SK-N-SH (cell line): ENCODE results near the gene DDX24. TPM values are rescaled to one million over a fixed set of nuclear protein-coding genes. Genes with fewer than 3 reads are reported as not detected.

Source experiments
- CTCF ChIA-PET: fragments of 300-600, 350-600 bp; formaldehyde crosslinking; extraction: SDS; loops from one replicate; lab custom pipeline; 2021; lab: Yijun Ruan, JAX
- POLR2A ChIA-PET: fragments of 350-600 bp; sonication (Branson Sonifier 250); formaldehyde crosslinking; extraction: SDS; loops from one replicate; lab custom pipeline; 2020; ENCODE audit warnings: antibody characterized with exemption, inconsistent platforms; lab: Yijun Ruan, JAX
- DNase-seq: peaks from one replicate; pipeline ENCODE4 v3.0.0; 2012
- H2AFZ ChIP-seq: fragments of 200-600 bp; sonication (generic); 2 replicates; pipeline ENCODE4 v1.8.1; 2016; ENCODE audit warnings: antibody characterized with exemption, mild to moderate bottlenecking, low read depth
- H3F3A ChIP-seq: fragments of 200-600 bp; sonication (generic); replicated peaks from 2 replicates; pipeline ENCODE3; 2016; ENCODE audit warnings: antibody characterized with exemption, mild to moderate bottlenecking; ENCODE audit not compliant: insufficient read depth
- H3K27ac ChIP-seq, 2 experiments: fragments of 200-500 bp in 1 of 2; fragments of 200-600 bp in 1 of 2; sonication (Bioruptor generic) in 1 of 2; sonication (generic), shearing (Covaris generic) in 1 of 2; 2 replicates each; pipeline versions ENCODE4 v1.5.1 to v1.6.1; 2014 to 2016; ENCODE audit warnings: low read depth in 2 of 2, inconsistent platforms in 1 of 2, low read length in 1 of 2, mild to moderate bottlenecking in 1 of 2, mixed read lengths in 1 of 2
- H3K27me3 ChIP-seq: fragments of 200-600 bp; sonication (generic), shearing (Covaris generic); 2 replicates; pipeline ENCODE4 v1.6.1; 2016; ENCODE audit warnings: mixed run types; ENCODE audit not compliant: insufficient read depth
- H3K36me3 ChIP-seq, 2 experiments: fragments of 200-500 bp in 1 of 2; fragments of 200-600 bp in 1 of 2; sonication (Bioruptor generic) in 1 of 2; sonication (generic) in 1 of 2; replicated peaks in 1 of 2; 2 replicates each; pipeline versions ENCODE3 to v1.5.1; 2014 to 2016; ENCODE audit warnings: low read length in 1 of 2, mild to moderate bottlenecking in 1 of 2; ENCODE audit not compliant: insufficient read depth in 2 of 2, control insufficient read depth in 1 of 2
- H3K4me1 ChIP-seq, 2 experiments: fragments of 200-500 bp in 1 of 2; fragments of 200-600 bp in 1 of 2; sonication (Bioruptor generic) in 1 of 2; sonication (generic), shearing (Covaris generic) in 1 of 2; 2 replicates each; pipeline versions ENCODE4 v1.5.1 to v1.6.1; 2014 to 2016; ENCODE audit warnings: low read depth in 1 of 2, low read length in 1 of 2, mixed run types in 1 of 2; ENCODE audit not compliant: insufficient read depth in 2 of 2, control insufficient read depth in 1 of 2
- H3K4me2 ChIP-seq: fragments of 200-600 bp; sonication (generic), shearing (Covaris generic); 2 replicates; pipeline ENCODE4 v1.6.1; 2017; ENCODE audit warnings: mixed run types
- H3K4me3 ChIP-seq, 2 experiments: fragments of 200-500 bp in 1 of 2; fragments of 200-600 bp in 1 of 2; sonication (Bioruptor generic) in 1 of 2; sonication (generic), shearing (Covaris generic) in 1 of 2; 2 replicates each; pipeline versions ENCODE4 v1.5.1 to v1.8.1; 2014 to 2016; ENCODE audit warnings: low read depth in 2 of 2, inconsistent platforms in 1 of 2, low read length in 1 of 2, mild to moderate bottlenecking in 1 of 2, mixed read lengths in 1 of 2, moderate library complexity in 1 of 2
- H3K79me2 ChIP-seq: fragments of 200-600 bp; sonication (generic); 2 replicates; pipeline ENCODE4 v1.8.1; 2017; ENCODE audit warnings: mild to moderate bottlenecking; ENCODE audit not compliant: insufficient read depth
- H3K9ac ChIP-seq: fragments of 200-600 bp; sonication (generic); 2 replicates; pipeline ENCODE4 v1.6.1; 2017; ENCODE audit warnings: mixed run types
- H3K9me2 ChIP-seq: fragments of 200-600 bp; sonication (generic); 2 replicates; pipeline ENCODE4 v1.6.1; 2017; ENCODE audit warnings: mixed run types
- H3K9me3 ChIP-seq: fragments of 200-600 bp; sonication (generic); 2 replicates; pipeline ENCODE4 v1.6.1; 2017; ENCODE audit warnings: mixed run types, mild to moderate bottlenecking, moderate library complexity
- H4K20me1 ChIP-seq: fragments of 200-600 bp; sonication (generic); 2 replicates; pipeline ENCODE4 v1.6.1; 2017; ENCODE audit warnings: mild to moderate bottlenecking, mixed run types; ENCODE audit not compliant: insufficient read depth
- CHD2 ChIP-seq: fragments of 150-350 bp; IDR thresholded peaks from 2 replicates; pipeline ENCODE4 v1.6.1; 2018; ENCODE audit warnings: low read length; ENCODE audit not compliant: partially characterized antibody
- CTCF ChIP-seq: fragments of 200-600 bp; sonication (generic); IDR thresholded peaks from 2 replicates; pipeline ENCODE4 v1.6.1; 2017; ENCODE audit warnings: antibody characterized with exemption, mild to moderate bottlenecking, moderate library complexity
- ELF1 ChIP-seq: IDR thresholded peaks from 2 replicates; pipeline ENCODE4 v1.4.0; 2012
- EP300 ChIP-seq, 2 experiments: IDR thresholded peaks; 2 replicates each; pipeline versions ENCODE4 v1.4.0 to v1.6.1; 2012; ENCODE audit warnings: borderline replicate concordance in 1 of 2, low read depth in 1 of 2, low read length in 1 of 2
- EZH2phosphoT487 ChIP-seq: fragments of 200-600 bp; sonication (generic); IDR thresholded peaks from 2 replicates; pipeline ENCODE4 v1.6.1; 2017; ENCODE audit warnings: low read depth, mixed run types, mild to moderate bottlenecking, antibody characterized with exemption, moderate library complexity, borderline replicate concordance
- FOXM1 ChIP-seq: IDR thresholded peaks from 2 replicates; pipeline ENCODE4 v1.4.0; 2012; ENCODE audit warnings: low read depth, mild to moderate bottlenecking
- GABPA ChIP-seq: IDR thresholded peaks from 2 replicates; pipeline ENCODE4 v1.4.0; 2012; ENCODE audit warnings: low read depth, mild to moderate bottlenecking
- GATA2 ChIP-seq: sonication (generic); formaldehyde crosslinking; IDR thresholded peaks from 2 replicates; pipeline ENCODE4 v1.5.0; 2020; ENCODE audit warnings: mild to moderate bottlenecking, missing genetic modification reagents
- IRF3 ChIP-seq: fragments of 150-350 bp; IDR thresholded peaks from 2 replicates; pipeline ENCODE4 v1.6.1; 2016; ENCODE audit warnings: mild to moderate bottlenecking, low read depth, low read length
- JUND ChIP-seq: IDR thresholded peaks from 2 replicates; pipeline ENCODE4 v1.4.0; 2012
- MEF2A ChIP-seq: IDR thresholded peaks from 2 replicates; pipeline ENCODE4 v1.4.0; 2012; ENCODE audit warnings: low read depth, borderline replicate concordance
- MXI1 ChIP-seq: IDR thresholded peaks from 2 replicates; pipeline ENCODE4 v1.6.1; 2012; ENCODE audit warnings: mild to moderate bottlenecking, low read depth, low read length, improper control_type of control experiment
- POLR2AphosphoS5 ChIP-seq: IDR thresholded peaks from 2 replicates; pipeline ENCODE4 v1.6.1; 2012; ENCODE audit warnings: low read depth, low read length
- RAD21 ChIP-seq: IDR thresholded peaks from 2 replicates; pipeline ENCODE4 v1.6.1; 2012; ENCODE audit warnings: mild to moderate bottlenecking, low read length
- RCOR1 ChIP-seq: fragments of 150-350 bp; IDR thresholded peaks from 2 replicates; pipeline ENCODE4 v1.6.1; 2017; ENCODE audit warnings: antibody characterized with exemption, low read length
- RXRA ChIP-seq: IDR thresholded peaks from 2 replicates; pipeline ENCODE4 v1.4.0; 2012; ENCODE audit warnings: low read depth, mild to moderate bottlenecking, borderline replicate concordance
- SMC3 ChIP-seq: IDR thresholded peaks from 2 replicates; pipeline ENCODE4 v1.6.1; 2012; ENCODE audit warnings: low read depth, low read length, improper control_type of control experiment
- TCF12 ChIP-seq: IDR thresholded peaks from 2 replicates; pipeline ENCODE4 v1.4.0; 2012
- TEAD4 ChIP-seq: IDR thresholded peaks from 2 replicates; pipeline ENCODE4 v1.4.0; 2012; ENCODE audit warnings: mild to moderate bottlenecking, borderline replicate concordance; ENCODE audit not compliant: insufficient read depth
- USF1 ChIP-seq: IDR thresholded peaks from 2 replicates; pipeline ENCODE4 v1.4.0; 2012; ENCODE audit warnings: low read depth, borderline replicate concordance
- WGBS: methylation state at CpG from one replicate; pipeline ENCODE4 v1.1.6; 2017; ENCODE audit warnings: low lambda C conversion rate; 5-methylcytosine and 5-hydroxymethylcytosine counted together
- polyA plus RNA-seq, 3 experiments: library from polyadenylated mRNA; depleted of rRNA; stranded (reverse); fragments of >200 nt; gene quantifications; 2 replicates each; pipeline ENCODE4 v1.2.3, GENCODE V29; 2012

Gene DDX24
- polyA plus RNA-seq, 1 of the 3 experiments (the other 2 are of a cell fraction) = 108 TPM

- TF ChIP-seq USF1 = no peak
Observed at GRCh38 chr14:94004015-94004414, 77.0 kb downstream of the DDX24 start (continued).

- CTCF ChIA-PET = interaction anchor here (1.1 to 11.9 kb wide), 8 partner anchors 10 to 348 kb away, joined by 3 to 219 read pairs (median 4); no protein-coding TSS in a partner anchor
Observed at GRCh38 chr14:94003397-94003796, 77.6 kb downstream of the DDX24 start.

GRCh38 chr14:94001501-94002396, 79.3 kb downstream of the DDX24 start:
- no peaks in the 10 kb centered on the region for H3K36me3 ChIP-seq
- H3K9ac ChIP-seq = no peak overlapping the region
- no peaks in the 10 kb centered on the region for H3F3A ChIP-seq
- H3K27ac ChIP-seq = no peak overlapping the region
- H3K4me1 ChIP-seq = peaks cover 0 to 5% of the 10 kb centered on the region in 2 experiments; a peak in 1 of 4 replicates
- CTCF ChIA-PET = interaction anchor here (0.6 to 11.9 kb wide), 33 partner anchors 9 to 361 kb away, joined by 3 to 219 read pairs (median 4); partner anchors contain the start of gene OTUB2
- H3K9me3 ChIP-seq = no peaks in the 10 kb centered on the region
- no peaks in the 10 kb centered on the region for H3K27me3 ChIP-seq
- H3K4me2 ChIP-seq = no peak overlapping the region
- WGBS = 50% methylated on average over 24 of the region's 26 CpGs
- peak overlapping the region in 1 of 2 experiments; percentile 22; a peak in 1 of 4 replicates for H3K4me3 ChIP-seq
- H4K20me1 ChIP-seq = no peaks in the 10 kb centered on the region
- DNase-seq = peak; percentile 86
- H3K9me2 ChIP-seq = no peaks in the 10 kb centered on the region
- POLR2A ChIA-PET = interaction anchor here (1.1 kb wide), 1 partner anchor 62 kb away, joined by 4 read pairs; no protein-coding TSS in a partner anchor
- H2AFZ ChIP-seq = no peak overlapping the region
- H3K79me2 ChIP-seq = no peaks in the 10 kb centered on the region
- TF ChIP-seq TCF12 = no peak
- no peak for TF ChIP-seq POLR2AphosphoS5
- no peak for TF ChIP-seq CHD2
- peak; percentile 94 for TF ChIP-seq CTCF
- TF ChIP-seq IRF3 = no peak
- no peak for TF ChIP-seq MEF2A
- TF ChIP-seq JUND = no peak
- no peak for TF ChIP-seq TEAD4
- TF ChIP-seq EZH2phosphoT487 = no peak
- peak; percentile 92 for TF ChIP-seq SMC3
- TF ChIP-seq MXI1 = no peak
- TF ChIP-seq GATA2 (CRISPR knock-in tag) = no peak
- no peak for TF ChIP-seq FOXM1
- no peak for TF ChIP-seq GABPA
- TF ChIP-seq ELF1 = no peak
- TF ChIP-seq EP300 (IDR thresholded peaks at IDR 0.05; ENCODE audit: borderline replicate concordance in 1 of 2, low read depth in 1 of 2, low read length in 1 of 2) = no peak
- 0 out of 2 replicates have a peak, but pooled peaks have one; percentile 27 for TF ChIP-seq RCOR1
- no peak for TF ChIP-seq RXRA
- peak; percentile 82 for TF ChIP-seq RAD21

More at GRCh38 chr14:94003397-94003796, 77.6 kb downstream of the DDX24 start:
- Histone ChIP-seq H3F3A (no peaks in the 10 kb centered on the region), H4K20me1 (no peaks in the 10 kb centered on the region), H3K4me2 (no peak overlapping the region), H3K9me2 (no peaks in the 10 kb centered on the region), H3K9me3 (no peaks in the 10 kb centered on the region), H3K36me3 (no peaks in the 10 kb centered on the region), H2AFZ (no peak overlapping the region), H3K27ac (no peak overlapping the region), H3K9ac (no peak overlapping the region), H3K4me3 (no peak overlapping the region), H3K4me1 (peaks cover 0 to 5% of the 10 kb centered on the region in 2 experiments; a peak in 1 of 4 replicates), H3K79me2 (no peaks in the 10 kb centered on the region), H3K27me3 (no peaks in the 10 kb centered on the region)
- POLR2A ChIA-PET = no interaction called here
- no peak for DNase-seq
- TF ChIP-seq POLR2AphosphoS5 = no peak
- no peak for TF ChIP-seq GATA2 (CRISPR knock-in tag)
- 71% methylated on average over 2 of the region's 4 CpGs for WGBS
